ENCODE data around the gene KMO. TPM values are rescaled to one million over a fixed set of nuclear protein-coding genes. Genes with fewer than 3 reads are reported as not detected.

Gene KMO
- total and polyA plus RNA-seq, 2 of the 13 experiments (the other 11 are each of a cell fraction or from before 2014, with no cell fraction given) = 0.01 TPM; not detected in 1

GRCh38 chr1:241639623-241640148 lies 107.5 kb downstream of the KMO start (continued):
- TF ChIP-seq AFF4 (CRISPR knock-in tag; IDR thresholded peaks at IDR 0.05) (no peak), SALL1 (CRISPR knock-in tag; IDR thresholded peaks at IDR 0.05) (0 out of 2 replicates have a peak, but pooled peaks have one; percentile 14), PHB2 (IDR thresholded peaks at IDR 0.05; ENCODE audit: partially characterized antibody) (no peak), FOXO1 (CRISPR knock-in tag; IDR thresholded peaks at IDR 0.05) (no peak), ZNF768 (CRISPR knock-in tag; IDR thresholded peaks at IDR 0.05) (0 out of 2 replicates have a peak, but pooled peaks have one; percentile 10), ZNF136 (CRISPR knock-in tag; IDR thresholded peaks at IDR 0.05; ENCODE audit: low read depth) (no peak), NPAS2 (CRISPR knock-in tag; IDR thresholded peaks at IDR 0.05; ENCODE audit: borderline replicate concordance) (no peak), ZNF30 (CRISPR knock-in tag; IDR thresholded peaks at IDR 0.05) (no peak), SKIL (CRISPR knock-in tag; IDR thresholded peaks at IDR 0.05; ENCODE audit: borderline replicate concordance) (no peak), POGK (CRISPR knock-in tag; conservative IDR thresholded peaks at IDR 0.05) (peak; percentile 78; the same call in 1 of the 2 replicates), ZNF775 (CRISPR knock-in tag; IDR thresholded peaks at IDR 0.05; ENCODE audit: borderline replicate concordance) (no peak), SRSF9 (IDR thresholded peaks at IDR 0.05; ENCODE audit: borderline replicate concordance, insufficient read depth, low read depth, low read length, poor library complexity, severe bottlenecking) (no peak), ZNF549 (CRISPR knock-in tag; IDR thresholded peaks at IDR 0.05) (0 out of 2 replicates have a peak, but pooled peaks have one; percentile 19), MTERF4 (CRISPR knock-in tag; IDR thresholded peaks at IDR 0.05) (no peak), ZNF33B (CRISPR knock-in tag; IDR thresholded peaks at IDR 0.05) (no peak)
- TF ChIP-seq, protein P1, sequence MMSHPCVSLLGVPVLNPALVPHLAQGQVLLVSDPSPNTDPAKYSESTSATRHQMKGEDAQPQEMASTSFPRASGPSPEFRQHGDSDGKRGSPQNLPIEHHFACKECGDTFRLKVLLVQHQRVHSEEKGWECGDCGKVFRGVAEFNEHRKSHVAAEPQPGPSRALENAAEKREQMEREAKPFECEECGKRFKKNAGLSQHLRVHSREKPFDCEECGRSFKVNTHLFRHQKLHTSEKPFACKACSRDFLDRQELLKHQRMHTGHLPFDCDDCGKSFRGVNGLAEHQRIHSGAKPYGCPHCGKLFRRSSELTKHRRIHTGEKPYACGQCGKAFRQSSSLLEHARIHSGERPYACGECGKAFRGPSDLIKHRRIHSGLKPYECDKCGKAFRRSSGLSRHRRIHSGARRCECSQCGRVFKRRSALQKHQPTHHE (CRISPR knock-in tag; IDR thresholded peaks at IDR 0.05; ENCODE audit: borderline replicate concordance) = no peak

Data from HepG2 (cell line).